MM.1S (cell line): Measurements from ENCODE around the gene CD244.
"Not testable (repeated sequence)": the region's sequence is repeated elsewhere in the genome, so short reads cannot be mapped to it uniquely, and the experiment has no call there.

ENCODE experiments used
- DNase-seq: peaks from one replicate; pipeline ENCODE4 v3.0.0-alpha.2; 2015
- H2AFZ ChIP-seq: fragments of 300-600 bp; sonication (generic); 2 replicates; pipeline ENCODE4 v1.6.0; 2016; ENCODE audit warnings: antibody characterized with exemption, low read length
- H3F3A ChIP-seq: fragments of 300-600 bp; sonication (generic); 2 replicates; pipeline ENCODE4 v1.6.1; 2016; ENCODE audit warnings: mild to moderate bottlenecking, antibody characterized with exemption, low read length, moderate library complexity, mixed read lengths; ENCODE audit not compliant: insufficient read depth
- H3K27ac ChIP-seq: fragments of 300-600 bp; sonication (generic); 2 replicates; pipeline ENCODE4 v1.5.1; 2016; ENCODE audit warnings: mild to moderate bottlenecking, low read length
- H3K27me3 ChIP-seq: fragments of 300-600 bp; sonication (generic); replicated peaks from 2 replicates; pipeline ENCODE4 v1.6.0; 2016; ENCODE audit warnings: low read length; ENCODE audit not compliant: insufficient read depth
- H3K36me3 ChIP-seq: fragments of 300-600 bp; sonication (generic); replicated peaks from 2 replicates; pipeline ENCODE4 v1.6.1; 2016; ENCODE audit warnings: mild to moderate bottlenecking, low read length, mixed read lengths; ENCODE audit not compliant: insufficient read depth
- H3K4me1 ChIP-seq: fragments of 300-600 bp; sonication (generic); 2 replicates; pipeline ENCODE4 v1.6.1; 2016; ENCODE audit warnings: low read length, mixed read lengths
- H3K4me2 ChIP-seq: fragments of 300-600 bp; sonication (generic); 2 replicates; pipeline ENCODE4 v1.6.0; 2016; ENCODE audit warnings: low read depth, low read length
- H3K4me3 ChIP-seq: fragments of 300-600 bp; sonication (generic); 2 replicates; pipeline ENCODE4 v1.5.1; 2016; ENCODE audit warnings: low read length, mixed read lengths
- H3K79me2 ChIP-seq: fragments of 300-600 bp; sonication (generic); 2 replicates; pipeline ENCODE4 v1.6.1; 2016; ENCODE audit warnings: mixed run types, low read length, mixed read lengths
- H3K9ac ChIP-seq: fragments of 300-600 bp; sonication (generic); 2 replicates; pipeline ENCODE4 v1.6.1; 2016; ENCODE audit warnings: low read length, mixed read lengths
- H3K9me2 ChIP-seq: fragments of 300-600 bp; sonication (generic); replicated peaks from 2 replicates; pipeline ENCODE4 v1.6.1; 2016; ENCODE audit warnings: mild to moderate bottlenecking, low read length, mixed read lengths; ENCODE audit not compliant: insufficient read depth
- H3K9me3 ChIP-seq: fragments of 300-600 bp; sonication (generic); replicated peaks from 2 replicates; pipeline ENCODE4 v1.6.1; 2016; ENCODE audit warnings: mild to moderate bottlenecking, low read length, mixed read lengths; ENCODE audit not compliant: insufficient read depth
- H4K20me1 ChIP-seq: fragments of 300-600 bp; sonication (generic); 2 replicates; pipeline ENCODE4 v1.6.1; 2016; ENCODE audit warnings: mild to moderate bottlenecking, low read length, moderate library complexity, mixed read lengths; ENCODE audit not compliant: insufficient read depth
- EZH2 ChIP-seq: fragments of 300-600 bp; sonication (generic); optimal IDR thresholded peaks from 2 replicates; pipeline ENCODE3; 2017; ENCODE audit warnings: low read depth, mild to moderate bottlenecking, antibody characterized with exemption, low read length, mixed read lengths
- EZH2phosphoT487 ChIP-seq: fragments of 300-600 bp; sonication (generic); IDR thresholded peaks from 2 replicates; pipeline ENCODE4 v1.6.1; 2018; ENCODE audit warnings: antibody characterized with exemption, low read length
- TF ChIP-seq, protein P1 (sequence below): fragments of 300-600 bp; sonication (generic); IDR thresholded peaks from 2 replicates; pipeline ENCODE4 v1.5.1; 2016; ENCODE audit warnings: antibody characterized with exemption, low read length, mixed read lengths

CD244 gene

DNA sequence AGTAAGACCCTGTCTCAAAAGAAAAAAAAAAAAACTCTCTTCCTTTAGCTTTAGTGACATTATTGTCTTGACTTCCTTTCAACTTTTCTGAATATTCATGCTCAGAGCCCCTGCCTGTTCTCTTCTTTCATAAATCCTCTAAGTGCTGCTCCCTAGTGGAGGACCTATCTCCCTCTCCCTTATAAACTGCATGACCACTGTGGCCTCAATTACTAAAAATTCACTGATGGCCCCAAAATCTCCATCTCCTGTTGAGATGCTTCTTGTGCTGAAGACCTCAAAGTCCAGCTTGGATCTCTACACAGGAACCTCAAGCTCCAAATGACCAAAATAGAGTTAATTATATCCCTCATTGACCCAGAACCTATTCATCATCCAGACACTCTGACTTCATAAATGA lies 14.5 kb upstream of the CD244 start:
- Histone ChIP-seq H3K9ac (no peak overlapping the region), H2AFZ (no peak overlapping the region), H4K20me1 (no peaks in the 10 kb centered on the region), H3K4me2 (no peak overlapping the region), H3K27me3 (no peaks in the 10 kb centered on the region), H3K9me3 (no peaks in the 10 kb centered on the region), H3K9me2 (no peaks in the 10 kb centered on the region), H3K4me3 (no peak overlapping the region), H3K4me1 (no peaks in the 10 kb centered on the region), H3K27ac (no peak overlapping the region), H3F3A (no peaks in the 10 kb centered on the region), H3K36me3 (no peaks in the 10 kb centered on the region), H3K79me2 (no peaks in the 10 kb centered on the region)
- DNase-seq: no peak
- TF ChIP-seq EZH2: no peak
- no peak for TF ChIP-seq EZH2phosphoT487
- TF ChIP-seq, protein P1, sequence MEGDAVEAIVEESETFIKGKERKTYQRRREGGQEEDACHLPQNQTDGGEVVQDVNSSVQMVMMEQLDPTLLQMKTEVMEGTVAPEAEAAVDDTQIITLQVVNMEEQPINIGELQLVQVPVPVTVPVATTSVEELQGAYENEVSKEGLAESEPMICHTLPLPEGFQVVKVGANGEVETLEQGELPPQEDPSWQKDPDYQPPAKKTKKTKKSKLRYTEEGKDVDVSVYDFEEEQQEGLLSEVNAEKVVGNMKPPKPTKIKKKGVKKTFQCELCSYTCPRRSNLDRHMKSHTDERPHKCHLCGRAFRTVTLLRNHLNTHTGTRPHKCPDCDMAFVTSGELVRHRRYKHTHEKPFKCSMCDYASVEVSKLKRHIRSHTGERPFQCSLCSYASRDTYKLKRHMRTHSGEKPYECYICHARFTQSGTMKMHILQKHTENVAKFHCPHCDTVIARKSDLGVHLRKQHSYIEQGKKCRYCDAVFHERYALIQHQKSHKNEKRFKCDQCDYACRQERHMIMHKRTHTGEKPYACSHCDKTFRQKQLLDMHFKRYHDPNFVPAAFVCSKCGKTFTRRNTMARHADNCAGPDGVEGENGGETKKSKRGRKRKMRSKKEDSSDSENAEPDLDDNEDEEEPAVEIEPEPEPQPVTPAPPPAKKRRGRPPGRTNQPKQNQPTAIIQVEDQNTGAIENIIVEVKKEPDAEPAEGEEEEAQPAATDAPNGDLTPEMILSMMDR: peak; percentile 31

GRCh38 chr1:160876311-160876710 lies 13.6 kb upstream of the CD244 start:
- Histone ChIP-seq H3K4me1 (no peaks in the 10 kb centered on the region), H3F3A (no peaks in the 10 kb centered on the region), H3K79me2 (no peaks in the 10 kb centered on the region), H3K9me2 (no peaks in the 10 kb centered on the region), H2AFZ (no peak overlapping the region), H3K36me3 (no peaks in the 10 kb centered on the region), H3K27me3 (no peaks in the 10 kb centered on the region), H3K4me3 (no peak overlapping the region), H4K20me1 (no peaks in the 10 kb centered on the region), H3K27ac (no peak overlapping the region), H3K4me2 (no peak overlapping the region), H3K9ac (no peak overlapping the region), H3K9me3 (no peaks in the 10 kb centered on the region)
- TF ChIP-seq, protein P1: no peak
- TF ChIP-seq EZH2phosphoT487: no peak
- no peak for DNase-seq

DNA sequence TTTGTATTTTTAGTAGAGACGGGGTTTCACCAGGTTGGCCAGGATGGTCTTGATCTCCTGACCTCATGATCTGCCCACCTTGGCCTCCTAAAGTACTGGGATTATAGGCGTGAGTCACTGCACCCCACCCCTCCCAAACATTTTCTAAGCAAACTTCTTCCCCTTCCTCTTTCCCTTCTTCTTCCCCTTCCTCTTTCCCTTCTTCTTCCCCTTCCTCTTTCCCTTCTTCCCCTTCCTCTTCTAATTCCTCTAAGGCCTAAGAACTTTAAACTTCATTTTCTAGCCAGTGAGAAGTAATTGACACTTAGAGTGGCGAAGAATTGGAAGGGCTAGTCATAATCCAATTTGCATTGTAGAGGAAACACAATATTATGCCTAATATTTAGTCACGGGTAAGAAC lies 12.9 kb upstream of the CD244 start:
- not testable (repeated sequence) for H3K4me2 ChIP-seq, H3K9ac ChIP-seq, H3K4me3 ChIP-seq, H3K27ac ChIP-seq, H3K4me1 ChIP-seq, H4K20me1 ChIP-seq, H3K27me3 ChIP-seq, H3K9me2 ChIP-seq, H3K36me3 ChIP-seq, H3F3A ChIP-seq, DNase-seq, H3K79me2 ChIP-seq, H3K9me3 ChIP-seq, H2AFZ ChIP-seq

- DNase-seq: no peak
- H3K9ac ChIP-seq: no peak overlapping the region
Observed at GRCh38 chr1:160874935-160875334, 12.2 kb upstream of the CD244 start.

More at GRCh38 chr1:160874935-160875334, 12.2 kb upstream of the CD244 start:
- H3K36me3 ChIP-seq: no peaks in the 10 kb centered on the region
- H3K9me3 ChIP-seq: no peaks in the 10 kb centered on the region
- no peaks in the 10 kb centered on the region for H3K9me2 ChIP-seq
- TF ChIP-seq, protein P1: no peak
- no peak for TF ChIP-seq EZH2
- no peak for TF ChIP-seq EZH2phosphoT487
- H2AFZ ChIP-seq: no peak overlapping the region
- no peak overlapping the region for H3K4me2 ChIP-seq
- no peaks in the 10 kb centered on the region for H3F3A ChIP-seq
- no peak overlapping the region for H3K4me3 ChIP-seq
- no peaks in the 10 kb centered on the region for H3K4me1 ChIP-seq
- H3K79me2 ChIP-seq: no peaks in the 10 kb centered on the region
- no peaks in the 10 kb centered on the region for H3K27me3 ChIP-seq
- no peaks in the 10 kb centered on the region for H4K20me1 ChIP-seq
- H3K27ac ChIP-seq: no peak overlapping the region
